Erythroblast (primary cell): ENCODE data around the gene MKKS.

ENCODE experiments used
- GATA1 ChIP-seq: IDR thresholded peaks from 2 replicates; pipeline ENCODE4 v1.6.1; 2011; ENCODE audit warnings: low read depth, mild to moderate bottlenecking, control low read depth, low read length, moderate library complexity
- POLR2A ChIP-seq: IDR thresholded peaks from 2 replicates; pipeline ENCODE4 v1.6.1; 2011; ENCODE audit warnings: mild to moderate bottlenecking, low read length

DNA sequence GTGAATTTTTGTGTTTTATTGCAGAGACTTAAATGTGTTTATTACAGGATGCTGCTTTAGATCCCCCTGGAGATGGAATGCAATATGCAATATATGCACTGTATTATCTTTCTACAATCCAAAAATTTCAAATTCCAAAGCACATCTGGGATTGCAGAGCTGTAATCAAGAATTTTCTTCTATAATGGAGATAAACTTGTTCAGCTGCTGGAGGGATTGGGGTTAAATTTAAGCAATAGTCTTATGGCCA lies 66.4 kb downstream of the MKKS start:
- TF ChIP-seq POLR2A (no peak), GATA1 (no peak)
